WTC11 (cell line): ENCODE data around the gene SPEM3. TPM values are rescaled to one million over a fixed set of nuclear protein-coding genes. Genes with fewer than 3 reads are reported as not detected.
"Not testable (repeated sequence)": the region's sequence is repeated elsewhere in the genome, so short reads cannot be mapped to it uniquely, and the experiment has no call there.

Source experiments
- ATAC-seq: fragments of 200-7000 bp; cut with Tn5 transposase; 2 replicates; pipeline ENCODE4 v1.10.0; 2021; ENCODE audit warnings: mild to moderate bottlenecking, moderate library complexity
- CTCF ChIA-PET: fragments of 300-600 bp; sonication (Branson Sonifier 250); formaldehyde crosslinking; loops from one replicate; lab custom pipeline; 2021; ENCODE audit warnings: antibody characterized with exemption; lab: Charles Lee
- POLR2A ChIA-PET: fragments of 350-600 bp; sonication (Branson Sonifier 250); formaldehyde crosslinking; loops from one replicate; lab custom pipeline; 2021; ENCODE audit warnings: antibody characterized with exemption; lab: Charles Lee
- DNase-seq: peaks from one replicate; pipeline ENCODE4 v3.0.0; 2021; ENCODE audit warnings: low spot score
- H3K27ac Mint-ChIP-seq: 2 replicates; pipeline ENCODE4 v1.8.0; 2021; ENCODE audit warnings: mixed read lengths
- H3K27me3 Mint-ChIP-seq: 2 replicates; pipeline ENCODE4 v1.8.0; 2021; ENCODE audit warnings: low read depth, mild to moderate bottlenecking, moderate library complexity, mixed read lengths
- H3K36me3 Mint-ChIP-seq: 2 replicates; pipeline ENCODE4 v1.8.0; 2021; ENCODE audit warnings: mixed read lengths
- H3K4me1 Mint-ChIP-seq: 2 replicates; pipeline ENCODE4 v1.8.0; 2022; ENCODE audit warnings: mixed read lengths
- H3K4me3 Mint-ChIP-seq: 2 replicates; pipeline ENCODE4 v1.8.0; 2021; ENCODE audit warnings: mild to moderate bottlenecking, moderate library complexity, mixed read lengths
- H3K9me3 Mint-ChIP-seq: 2 replicates; pipeline ENCODE4 v1.8.0; 2021; ENCODE audit warnings: mixed read lengths
- CBFB ChIP-seq: sonication (generic); formaldehyde crosslinking; IDR thresholded peaks from 2 replicates; pipeline ENCODE4 v1.8.1; 2022; ENCODE audit warnings: mild to moderate bottlenecking, low read depth, missing genetic modification reagents
- ELF4 ChIP-seq: sonication (generic); formaldehyde crosslinking; IDR thresholded peaks from 2 replicates; pipeline ENCODE4 v1.8.1; 2022; ENCODE audit warnings: low read depth, mild to moderate bottlenecking, moderate library complexity, missing genetic modification reagents
- FOXJ3 ChIP-seq: sonication (generic); formaldehyde crosslinking; IDR thresholded peaks from 2 replicates; pipeline ENCODE4 v1.9.0; 2021; ENCODE audit warnings: missing genetic modification reagents, mild to moderate bottlenecking, borderline replicate concordance
- GABPB1 ChIP-seq: sonication (generic); formaldehyde crosslinking; IDR thresholded peaks from 2 replicates; pipeline ENCODE4 v1.8.1; 2023; ENCODE audit warnings: mild to moderate bottlenecking, missing genetic modification reagents
- HMGA2 ChIP-seq: fragments of 250-450 bp; sonication (Bioruptor Pico); IDR thresholded peaks from 2 replicates; pipeline ENCODE4 v1.4.0; 2021; ENCODE audit warnings: mild to moderate bottlenecking, moderate library complexity
- JAZF1 ChIP-seq: fragments of 250-450 bp; sonication (Bioruptor Pico); IDR thresholded peaks from 2 replicates; pipeline ENCODE4 v1.9.0; 2021; ENCODE audit warnings: moderate library complexity, mild to moderate bottlenecking, inconsistent platforms
- MYBL2 ChIP-seq: sonication (generic); formaldehyde crosslinking; IDR thresholded peaks from 2 replicates; pipeline ENCODE4 v1.8.1; 2023; ENCODE audit warnings: mild to moderate bottlenecking, moderate library complexity, missing genetic modification reagents
- NR1H2 ChIP-seq: sonication (generic); formaldehyde crosslinking; IDR thresholded peaks from 2 replicates; pipeline ENCODE4 v1.9.0; 2021; ENCODE audit warnings: mild to moderate bottlenecking, moderate library complexity, missing genetic modification reagents
- PRRX2 ChIP-seq: fragments of 250-450 bp; sonication (Bioruptor Pico); IDR thresholded peaks from 2 replicates; pipeline ENCODE4 v1.8.0; 2021; ENCODE audit warnings: mild to moderate bottlenecking
- SMAD4 ChIP-seq: sonication (generic); formaldehyde crosslinking; IDR thresholded peaks from 2 replicates; pipeline ENCODE4 v1.8.0; 2022; ENCODE audit warnings: mild to moderate bottlenecking, missing genetic modification reagents
- TP53 ChIP-seq: sonication (generic); formaldehyde crosslinking; IDR thresholded peaks from 2 replicates; pipeline ENCODE4 v1.8.1; 2023; ENCODE audit warnings: mild to moderate bottlenecking, missing genetic modification reagents
- ZNF671 ChIP-seq: fragments of 250-450 bp; sonication (Bioruptor Pico); IDR thresholded peaks from 2 replicates; pipeline ENCODE4 v1.8.0; 2021; ENCODE audit warnings: mild to moderate bottlenecking
- total RNA-seq: library from RNA; stranded (reverse); gene quantifications from 3 replicates; pipeline ENCODE4 v1.2.3, GENCODE V29; 2021
- TF ChIP-seq, protein P1 (sequence below): sonication (generic); formaldehyde crosslinking; IDR thresholded peaks from 2 replicates; pipeline ENCODE4 v1.8.1; 2022; ENCODE audit warnings: missing genetic modification reagents, borderline replicate concordance
- TF ChIP-seq, protein P2 (sequence below): fragments of 250-450 bp; sonication (Bioruptor Pico); IDR thresholded peaks from 2 replicates; pipeline ENCODE4 v1.9.0; 2021; ENCODE audit warnings: mild to moderate bottlenecking
- TF ChIP-seq, protein P3 (sequence below): sonication (generic); formaldehyde crosslinking; IDR thresholded peaks from 2 replicates; pipeline ENCODE4 v1.8.0; 2022; ENCODE audit warnings: missing genetic modification reagents
- TF ChIP-seq, protein P4 (sequence below): sonication (generic); formaldehyde crosslinking; IDR thresholded peaks from 2 replicates; pipeline ENCODE4 v1.8.1; 2022; ENCODE audit warnings: mild to moderate bottlenecking, moderate library complexity, missing genetic modification reagents
- TF ChIP-seq, protein P5 (sequence below): fragments of 250-450 bp; sonication (Bioruptor Pico); IDR thresholded peaks from 2 replicates; pipeline ENCODE4 v1.8.0; 2021; ENCODE audit warnings: mild to moderate bottlenecking
- TF ChIP-seq, protein P6 (sequence below): sonication (generic); formaldehyde crosslinking; IDR thresholded peaks from 2 replicates; pipeline ENCODE4 v1.8.1; 2023; ENCODE audit warnings: mild to moderate bottlenecking, missing genetic modification reagents

Gene SPEM3
- total RNA-seq, 1 experiment from 2014 or later = not detected

DNA sequence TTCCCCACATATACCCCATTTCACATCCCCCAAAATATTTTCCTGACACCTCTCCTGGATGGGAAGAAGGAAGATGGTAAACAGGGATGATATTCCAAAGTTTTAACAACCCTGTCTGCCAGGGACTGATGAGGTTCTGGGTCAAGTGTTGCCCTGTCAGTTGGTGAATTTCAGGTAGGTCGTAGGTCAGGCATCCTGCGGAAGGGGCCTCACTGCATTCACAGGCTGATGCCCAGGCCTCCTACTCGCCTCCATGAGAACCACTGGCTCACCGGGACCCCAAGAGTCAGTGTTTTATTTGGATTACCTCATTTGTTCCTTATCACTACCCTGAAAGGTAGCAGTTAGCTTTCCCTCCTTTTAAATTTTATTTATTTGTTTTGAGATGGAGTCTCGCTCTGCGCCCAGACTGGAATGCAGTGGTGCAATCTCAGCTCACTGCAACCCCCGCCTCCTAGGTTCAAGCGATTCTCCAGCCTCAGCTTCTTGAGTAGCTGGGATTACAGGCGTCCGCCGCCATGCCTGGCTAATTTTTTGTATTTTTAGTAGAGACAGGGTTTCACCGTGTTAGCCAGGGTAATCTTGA lies 40.2 kb downstream of the SPEM3 start (continued):
- TF ChIP-seq, protein P1, sequence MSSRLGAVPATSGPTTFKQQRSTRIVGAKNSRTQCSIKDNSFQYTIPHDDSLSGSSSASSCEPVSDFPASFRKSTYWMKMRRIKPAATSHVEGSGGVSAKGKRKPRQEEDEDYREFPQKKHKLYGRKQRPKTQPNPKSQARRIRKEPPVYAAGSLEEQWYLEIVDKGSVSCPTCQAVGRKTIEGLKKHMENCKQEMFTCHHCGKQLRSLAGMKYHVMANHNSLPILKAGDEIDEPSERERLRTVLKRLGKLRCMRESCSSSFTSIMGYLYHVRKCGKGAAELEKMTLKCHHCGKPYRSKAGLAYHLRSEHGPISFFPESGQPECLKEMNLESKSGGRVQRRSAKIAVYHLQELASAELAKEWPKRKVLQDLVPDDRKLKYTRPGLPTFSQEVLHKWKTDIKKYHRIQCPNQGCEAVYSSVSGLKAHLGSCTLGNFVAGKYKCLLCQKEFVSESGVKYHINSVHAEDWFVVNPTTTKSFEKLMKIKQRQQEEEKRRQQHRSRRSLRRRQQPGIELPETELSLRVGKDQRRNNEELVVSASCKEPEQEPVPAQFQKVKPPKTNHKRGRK (CRISPR knock-in tag) = no peak
- no peak for TF ChIP-seq NR1H2 (CRISPR knock-in tag)
- no peak for TF ChIP-seq TP53
- TF ChIP-seq, protein P2, sequence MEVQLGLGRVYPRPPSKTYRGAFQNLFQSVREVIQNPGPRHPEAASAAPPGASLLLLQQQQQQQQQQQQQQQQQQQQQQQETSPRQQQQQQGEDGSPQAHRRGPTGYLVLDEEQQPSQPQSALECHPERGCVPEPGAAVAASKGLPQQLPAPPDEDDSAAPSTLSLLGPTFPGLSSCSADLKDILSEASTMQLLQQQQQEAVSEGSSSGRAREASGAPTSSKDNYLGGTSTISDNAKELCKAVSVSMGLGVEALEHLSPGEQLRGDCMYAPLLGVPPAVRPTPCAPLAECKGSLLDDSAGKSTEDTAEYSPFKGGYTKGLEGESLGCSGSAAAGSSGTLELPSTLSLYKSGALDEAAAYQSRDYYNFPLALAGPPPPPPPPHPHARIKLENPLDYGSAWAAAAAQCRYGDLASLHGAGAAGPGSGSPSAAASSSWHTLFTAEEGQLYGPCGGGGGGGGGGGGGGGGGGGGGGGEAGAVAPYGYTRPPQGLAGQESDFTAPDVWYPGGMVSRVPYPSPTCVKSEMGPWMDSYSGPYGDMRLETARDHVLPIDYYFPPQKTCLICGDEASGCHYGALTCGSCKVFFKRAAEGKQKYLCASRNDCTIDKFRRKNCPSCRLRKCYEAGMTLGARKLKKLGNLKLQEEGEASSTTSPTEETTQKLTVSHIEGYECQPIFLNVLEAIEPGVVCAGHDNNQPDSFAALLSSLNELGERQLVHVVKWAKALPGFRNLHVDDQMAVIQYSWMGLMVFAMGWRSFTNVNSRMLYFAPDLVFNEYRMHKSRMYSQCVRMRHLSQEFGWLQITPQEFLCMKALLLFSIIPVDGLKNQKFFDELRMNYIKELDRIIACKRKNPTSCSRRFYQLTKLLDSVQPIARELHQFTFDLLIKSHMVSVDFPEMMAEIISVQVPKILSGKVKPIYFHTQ (CRISPR knock-in tag) = no peak
- TF ChIP-seq CBFB (CRISPR knock-in tag) = no peak
- no peak for TF ChIP-seq FOXJ3 (CRISPR knock-in tag)
- TF ChIP-seq GABPB1 (CRISPR knock-in tag) = no peak
- no peak for TF ChIP-seq JAZF1 (CRISPR knock-in tag)
- TF ChIP-seq, protein P3, sequence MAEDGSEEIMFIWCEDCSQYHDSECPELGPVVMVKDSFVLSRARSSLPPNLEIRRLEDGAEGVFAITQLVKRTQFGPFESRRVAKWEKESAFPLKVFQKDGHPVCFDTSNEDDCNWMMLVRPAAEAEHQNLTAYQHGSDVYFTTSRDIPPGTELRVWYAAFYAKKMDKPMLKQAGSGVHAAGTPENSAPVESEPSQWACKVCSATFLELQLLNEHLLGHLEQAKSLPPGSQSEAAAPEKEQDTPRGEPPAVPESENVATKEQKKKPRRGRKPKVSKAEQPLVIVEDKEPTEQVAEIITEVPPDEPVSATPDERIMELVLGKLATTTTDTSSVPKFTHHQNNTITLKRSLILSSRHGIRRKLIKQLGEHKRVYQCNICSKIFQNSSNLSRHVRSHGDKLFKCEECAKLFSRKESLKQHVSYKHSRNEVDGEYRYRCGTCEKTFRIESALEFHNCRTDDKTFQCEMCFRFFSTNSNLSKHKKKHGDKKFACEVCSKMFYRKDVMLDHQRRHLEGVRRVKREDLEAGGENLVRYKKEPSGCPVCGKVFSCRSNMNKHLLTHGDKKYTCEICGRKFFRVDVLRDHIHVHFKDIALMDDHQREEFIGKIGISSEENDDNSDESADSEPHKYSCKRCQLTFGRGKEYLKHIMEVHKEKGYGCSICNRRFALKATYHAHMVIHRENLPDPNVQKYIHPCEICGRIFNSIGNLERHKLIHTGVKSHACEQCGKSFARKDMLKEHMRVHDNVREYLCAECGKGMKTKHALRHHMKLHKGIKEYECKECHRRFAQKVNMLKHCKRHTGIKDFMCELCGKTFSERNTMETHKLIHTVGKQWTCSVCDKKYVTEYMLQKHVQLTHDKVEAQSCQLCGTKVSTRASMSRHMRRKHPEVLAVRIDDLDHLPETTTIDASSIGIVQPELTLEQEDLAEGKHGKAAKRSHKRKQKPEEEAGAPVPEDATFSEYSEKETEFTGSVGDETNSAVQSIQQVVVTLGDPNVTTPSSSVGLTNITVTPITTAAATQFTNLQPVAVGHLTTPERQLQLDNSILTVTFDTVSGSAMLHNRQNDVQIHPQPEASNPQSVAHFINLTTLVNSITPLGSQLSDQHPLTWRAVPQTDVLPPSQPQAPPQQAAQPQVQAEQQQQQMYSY (CRISPR knock-in tag) = no peak

DNA sequence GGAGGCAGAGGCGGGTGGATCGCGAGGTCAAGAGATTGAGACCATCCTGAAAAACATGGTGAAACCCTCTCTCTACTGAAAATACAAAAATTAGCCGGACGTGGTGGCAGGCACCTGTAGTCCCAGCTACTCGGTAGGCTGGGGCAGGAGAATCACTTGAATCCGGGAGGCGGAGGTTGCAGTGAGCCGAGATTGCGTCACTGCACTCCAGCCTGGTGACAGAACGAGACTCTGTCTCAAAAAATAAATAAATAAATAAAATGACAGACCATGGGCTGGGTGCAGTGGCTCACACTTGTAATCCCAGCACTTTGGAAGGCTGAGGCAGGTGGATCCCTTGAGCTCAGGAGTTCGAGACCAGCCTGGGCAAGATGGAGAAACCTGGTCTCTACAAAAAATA lies 41.2 kb downstream of the SPEM3 start:
- H3K36me3 Mint-ChIP-seq, DNase-seq, H3K4me1 Mint-ChIP-seq, H3K9me3 Mint-ChIP-seq, H3K27ac Mint-ChIP-seq, POLR2A ChIA-PET, ATAC-seq, H3K4me3 Mint-ChIP-seq, H3K27me3 Mint-ChIP-seq, CTCF ChIA-PET: not testable (repeated sequence)

DNA sequence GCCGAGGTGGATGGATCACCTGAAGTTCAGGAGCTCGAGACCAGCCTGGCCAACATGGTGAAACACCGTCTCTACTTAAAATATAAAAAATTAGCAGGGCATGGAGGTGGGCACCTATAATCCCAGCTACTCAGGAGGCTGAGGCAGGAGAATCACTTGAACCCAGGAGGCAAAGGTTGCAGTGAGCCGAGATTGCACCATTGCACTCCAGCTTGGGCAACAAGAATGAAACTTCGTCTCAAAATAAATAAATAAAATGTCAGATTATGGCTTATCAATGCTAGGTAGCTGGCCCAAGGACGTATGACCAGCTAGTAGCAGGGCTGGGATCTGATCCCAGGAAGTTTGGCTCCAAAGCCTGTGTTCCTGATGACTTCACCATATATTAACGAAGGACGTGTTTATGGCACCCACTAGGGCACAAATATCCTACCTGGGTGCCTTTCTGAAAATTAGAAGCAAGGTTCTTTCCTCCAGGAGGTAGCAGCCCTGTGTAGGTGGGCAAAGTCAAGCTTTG lies 41.9 kb downstream of the SPEM3 start:
- ATAC-seq, H3K27me3 Mint-ChIP-seq, POLR2A ChIA-PET, H3K9me3 Mint-ChIP-seq, DNase-seq, H3K36me3 Mint-ChIP-seq, H3K27ac Mint-ChIP-seq, H3K4me3 Mint-ChIP-seq, H3K4me1 Mint-ChIP-seq: not testable (repeated sequence)
- CTCF ChIA-PET = interaction anchor here (1.4 kb wide), 1 partner anchor 29 kb away, joined by 3 read pairs; no protein-coding TSS in a partner anchor

DNA sequence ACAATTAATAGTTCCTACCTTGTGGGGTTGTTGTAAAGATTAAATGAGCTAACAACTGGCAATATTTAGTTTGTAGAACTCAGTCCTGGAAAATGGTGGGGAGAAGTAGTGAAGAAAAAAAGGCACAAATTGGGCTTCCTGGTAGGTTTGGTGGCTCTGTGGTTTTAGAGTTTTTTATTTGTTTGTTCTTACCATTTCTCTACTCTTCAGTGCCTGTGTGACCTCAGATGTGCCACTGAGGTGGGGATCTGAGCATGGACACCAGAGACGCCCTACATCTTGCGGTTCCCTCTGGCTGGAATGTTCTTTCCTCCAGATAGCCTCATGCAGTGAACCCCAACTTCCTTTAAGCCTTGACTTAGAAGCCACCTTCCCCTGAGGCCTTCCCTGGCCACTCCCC lies 43.1 kb downstream of the SPEM3 start:
- POLR2A ChIA-PET = no interaction called here

More for the DNA sequence above, 43.1 kb downstream of the SPEM3 start:
- peaks cover 10% of the 10 kb centered on the region for H3K4me1 Mint-ChIP-seq
- CTCF ChIA-PET = interaction anchor here (1.4 kb wide), 1 partner anchor 30 kb away, joined by 3 read pairs; no protein-coding TSS in a partner anchor
- ATAC-seq (no peak), DNase-seq (no peak)
- no peak for TF ChIP-seq PRRX2
- TF ChIP-seq HMGA2 (CRISPR knock-in tag) = no peak
- TF ChIP-seq, protein P4, sequence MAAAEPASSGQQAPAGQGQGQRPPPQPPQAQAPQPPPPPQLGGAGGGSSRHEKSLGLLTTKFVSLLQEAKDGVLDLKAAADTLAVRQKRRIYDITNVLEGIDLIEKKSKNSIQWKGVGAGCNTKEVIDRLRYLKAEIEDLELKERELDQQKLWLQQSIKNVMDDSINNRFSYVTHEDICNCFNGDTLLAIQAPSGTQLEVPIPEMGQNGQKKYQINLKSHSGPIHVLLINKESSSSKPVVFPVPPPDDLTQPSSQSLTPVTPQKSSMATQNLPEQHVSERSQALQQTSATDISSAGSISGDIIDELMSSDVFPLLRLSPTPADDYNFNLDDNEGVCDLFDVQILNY (CRISPR knock-in tag) = no peak
- no peak for TF ChIP-seq MYBL2 (CRISPR knock-in tag)
- TF ChIP-seq ZNF671 (CRISPR knock-in tag) = no peak
- no peak for TF ChIP-seq ELF4 (CRISPR knock-in tag)
- TF ChIP-seq SMAD4 (CRISPR knock-in tag) = no peak
- TF ChIP-seq, protein P5, sequence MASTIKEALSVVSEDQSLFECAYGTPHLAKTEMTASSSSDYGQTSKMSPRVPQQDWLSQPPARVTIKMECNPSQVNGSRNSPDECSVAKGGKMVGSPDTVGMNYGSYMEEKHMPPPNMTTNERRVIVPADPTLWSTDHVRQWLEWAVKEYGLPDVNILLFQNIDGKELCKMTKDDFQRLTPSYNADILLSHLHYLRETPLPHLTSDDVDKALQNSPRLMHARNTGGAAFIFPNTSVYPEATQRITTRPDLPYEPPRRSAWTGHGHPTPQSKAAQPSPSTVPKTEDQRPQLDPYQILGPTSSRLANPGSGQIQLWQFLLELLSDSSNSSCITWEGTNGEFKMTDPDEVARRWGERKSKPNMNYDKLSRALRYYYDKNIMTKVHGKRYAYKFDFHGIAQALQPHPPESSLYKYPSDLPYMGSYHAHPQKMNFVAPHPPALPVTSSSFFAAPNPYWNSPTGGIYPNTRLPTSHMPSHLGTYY (CRISPR knock-in tag) = no peak
- TF ChIP-seq, protein P6, sequence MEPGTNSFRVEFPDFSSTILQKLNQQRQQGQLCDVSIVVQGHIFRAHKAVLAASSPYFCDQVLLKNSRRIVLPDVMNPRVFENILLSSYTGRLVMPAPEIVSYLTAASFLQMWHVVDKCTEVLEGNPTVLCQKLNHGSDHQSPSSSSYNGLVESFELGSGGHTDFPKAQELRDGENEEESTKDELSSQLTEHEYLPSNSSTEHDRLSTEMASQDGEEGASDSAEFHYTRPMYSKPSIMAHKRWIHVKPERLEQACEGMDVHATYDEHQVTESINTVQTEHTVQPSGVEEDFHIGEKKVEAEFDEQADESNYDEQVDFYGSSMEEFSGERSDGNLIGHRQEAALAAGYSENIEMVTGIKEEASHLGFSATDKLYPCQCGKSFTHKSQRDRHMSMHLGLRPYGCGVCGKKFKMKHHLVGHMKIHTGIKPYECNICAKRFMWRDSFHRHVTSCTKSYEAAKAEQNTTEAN = no peak
- H3K36me3 Mint-ChIP-seq = no peaks in the 10 kb centered on the region
- H3K27ac Mint-ChIP-seq = no peak overlapping the region
- no peak overlapping the region for H3K4me3 Mint-ChIP-seq
- no peaks in the 10 kb centered on the region for H3K9me3 Mint-ChIP-seq
- H3K27me3 Mint-ChIP-seq = no peaks in the 10 kb centered on the region
